VCaP (cell line): ENCODE data around the gene KCTD6.

ENCODE experiments used
- H3K27ac ChIP-seq: fragments of 450-650 bp; 2 replicates; pipeline ENCODE4 v1.5.1; 2017
- TF ChIP-seq, protein P1 (sequence below): fragments of 450-650 bp; conservative IDR thresholded peaks from 2 replicates; pipeline ENCODE4 v1.5.1; 2017; ENCODE audit warnings: mild to moderate bottlenecking, moderate library complexity

The KCTD6 gene

GRCh38 chr3:58502872-58503271, 11.0 kb downstream of the KCTD6 start:
- no peak overlapping the region for H3K27ac ChIP-seq
- TF ChIP-seq, protein P1, sequence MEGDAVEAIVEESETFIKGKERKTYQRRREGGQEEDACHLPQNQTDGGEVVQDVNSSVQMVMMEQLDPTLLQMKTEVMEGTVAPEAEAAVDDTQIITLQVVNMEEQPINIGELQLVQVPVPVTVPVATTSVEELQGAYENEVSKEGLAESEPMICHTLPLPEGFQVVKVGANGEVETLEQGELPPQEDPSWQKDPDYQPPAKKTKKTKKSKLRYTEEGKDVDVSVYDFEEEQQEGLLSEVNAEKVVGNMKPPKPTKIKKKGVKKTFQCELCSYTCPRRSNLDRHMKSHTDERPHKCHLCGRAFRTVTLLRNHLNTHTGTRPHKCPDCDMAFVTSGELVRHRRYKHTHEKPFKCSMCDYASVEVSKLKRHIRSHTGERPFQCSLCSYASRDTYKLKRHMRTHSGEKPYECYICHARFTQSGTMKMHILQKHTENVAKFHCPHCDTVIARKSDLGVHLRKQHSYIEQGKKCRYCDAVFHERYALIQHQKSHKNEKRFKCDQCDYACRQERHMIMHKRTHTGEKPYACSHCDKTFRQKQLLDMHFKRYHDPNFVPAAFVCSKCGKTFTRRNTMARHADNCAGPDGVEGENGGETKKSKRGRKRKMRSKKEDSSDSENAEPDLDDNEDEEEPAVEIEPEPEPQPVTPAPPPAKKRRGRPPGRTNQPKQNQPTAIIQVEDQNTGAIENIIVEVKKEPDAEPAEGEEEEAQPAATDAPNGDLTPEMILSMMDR: no peak

GRCh38 chr3:58507356-58508078, 15.6 kb downstream of the KCTD6 start:
- TF ChIP-seq, protein P1: no peak

GRCh38 chr3:58508437-58508836, 16.5 kb downstream of the KCTD6 start:
- TF ChIP-seq, protein P1: no peak
- H3K27ac ChIP-seq: no peak overlapping the region

More at GRCh38 chr3:58507356-58508078, 15.6 kb downstream of the KCTD6 start:
- H3K27ac ChIP-seq: no peak overlapping the region

GRCh38 chr3:58514405-58514804, 22.5 kb downstream of the KCTD6 start:
- TF ChIP-seq, protein P1: no peak
- no peak overlapping the region for H3K27ac ChIP-seq

DNA sequence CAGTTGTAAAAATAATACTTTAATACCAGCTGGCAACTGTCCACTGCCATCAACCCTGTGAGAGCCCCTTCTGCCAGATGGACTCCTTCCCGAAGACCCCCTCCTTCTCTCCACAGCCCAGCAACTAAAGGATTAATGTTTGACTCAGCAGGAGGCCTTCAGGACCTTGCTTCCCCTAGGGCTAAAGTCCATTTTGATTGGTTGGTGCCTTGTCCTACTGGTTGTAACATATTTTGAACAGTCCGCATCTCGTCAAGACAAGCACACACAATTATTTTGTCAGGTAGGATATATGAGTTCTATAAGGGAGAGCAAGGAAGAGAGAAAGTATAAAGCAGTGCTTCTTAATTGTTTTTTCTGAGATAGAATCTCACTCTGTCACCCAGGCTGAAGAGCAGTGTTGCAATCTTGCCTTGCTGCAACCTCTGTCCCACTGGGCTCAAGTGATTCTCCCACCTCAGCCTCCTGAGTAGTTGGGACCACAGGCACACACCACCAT, 26.4 kb downstream of the KCTD6 start:
- TF ChIP-seq, protein P1: no peak
- H3K27ac ChIP-seq: no peak overlapping the region

- TF ChIP-seq, protein P1: no peak
- no peak overlapping the region for H3K27ac ChIP-seq
Observed at GRCh38 chr3:58519668-58520402, 27.9 kb downstream of the KCTD6 start.

GRCh38 chr3:58520403-58521335, 28.8 kb downstream of the KCTD6 start:
- TF ChIP-seq, protein P1: no peak
- H3K27ac ChIP-seq: no peak overlapping the region
